SK-N-SH treated with all-trans-retinoic acid at 6 μM for 48 hours (cell line): ENCODE data around the gene GCNT3.

Source experiments
- RARB ChIP-seq: fragments of 250-450 bp; sonication (Bioruptor Pico); IDR thresholded peaks from 2 replicates; pipeline ENCODE4 v1.8.0; 2021; ENCODE audit warnings: mild to moderate bottlenecking, moderate library complexity
- ZFP3 ChIP-seq: fragments of 250-450 bp; sonication (Bioruptor Pico); IDR thresholded peaks from 2 replicates; pipeline ENCODE4 v1.5.0; 2020; ENCODE audit warnings: mild to moderate bottlenecking, moderate library complexity
- ZFP30 ChIP-seq: fragments of 450-650 bp; formaldehyde crosslinking; IDR thresholded peaks from 2 replicates; pipeline ENCODE4 v1.5.0; 2022; ENCODE audit warnings: mild to moderate bottlenecking, moderate library complexity
- ZNF8 ChIP-seq: fragments of 450-650 bp; formaldehyde crosslinking; IDR thresholded peaks from 2 replicates; pipeline ENCODE4 v1.5.0; 2020; ENCODE audit warnings: mild to moderate bottlenecking, moderate library complexity

DNA sequence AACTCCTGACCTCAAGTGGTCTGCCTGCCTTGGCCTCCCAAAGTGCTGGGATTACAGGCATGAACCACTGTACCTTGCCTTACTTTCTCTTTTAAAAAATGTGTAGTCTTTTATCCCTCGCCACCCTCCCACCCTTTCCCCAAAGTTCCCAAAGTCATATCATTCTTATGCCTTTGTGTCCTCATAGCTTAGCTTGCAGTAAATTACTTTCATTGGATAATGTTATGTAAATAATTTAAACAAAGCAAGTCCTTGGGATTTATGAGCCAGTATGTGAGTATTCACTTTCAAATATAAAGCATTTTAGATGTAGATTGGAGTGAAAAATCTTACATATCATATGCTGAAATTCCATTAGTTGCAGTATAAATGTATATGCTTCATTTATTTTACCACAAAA, 34.7 kb downstream of the GCNT3 start:
- TF ChIP-seq ZFP3 (CRISPR knock-in tag), result no peak
- TF ChIP-seq ZFP30 (CRISPR knock-in tag), result no peak
- TF ChIP-seq RARB (CRISPR knock-in tag), result no peak
- TF ChIP-seq ZNF8 (CRISPR knock-in tag), result no peak
